Measurements from ENCODE around the gene LONRF2.
"Not testable (repeated sequence)": the region's sequence is repeated elsewhere in the genome, so short reads cannot be mapped to it uniquely, and the experiment has no call there.

Gene LONRF2

GRCh38 chr2:100250645-100251044 lies 71.7 kb downstream of the LONRF2 start:
- no peak for DNase-seq

- DNase-seq = peak in 1 of 2 experiments; percentile 5
These were observed 73.3 kb downstream of the LONRF2 start for GRCh38 chr2:100248971-100249370.

- DNase-seq = not testable (repeated sequence)
These were observed 73.7 kb downstream of the LONRF2 start for GRCh38 chr2:100248556-100248955.

GRCh38 chr2:100248044-100248330 lies 74.3 kb downstream of the LONRF2 start:
- no peak for DNase-seq

GRCh38 chr2:100247256-100248043 lies 74.9 kb downstream of the LONRF2 start:
- DNase-seq = no peak

GRCh38 chr2:100246163-100247145 lies 75.8 kb downstream of the LONRF2 start:
- DNase-seq = peak in 1 of 2 experiments; percentile 39

GRCh38 chr2:100245681-100246080 lies 76.6 kb downstream of the LONRF2 start:
- no peak for DNase-seq

- no peak for DNase-seq
These were observed 77.3 kb downstream of the LONRF2 start for GRCh38 chr2:100244881-100245605.

- DNase-seq = no peak
These were observed 78.7 kb downstream of the LONRF2 start for GRCh38 chr2:100243631-100244030.

- DNase-seq = peak; percentile 9 to 57
These were observed 79.2 kb downstream of the LONRF2 start for GRCh38 chr2:100242891-100243619.

GRCh38 chr2:100242476-100242875 lies 79.8 kb downstream of the LONRF2 start:
- no peak for DNase-seq

- DNase-seq = no peak
These were observed 81.1 kb downstream of the LONRF2 start for GRCh38 chr2:100241236-100241635.

- DNase-seq = no peak
These were observed 81.9 kb downstream of the LONRF2 start for GRCh38 chr2:100240386-100240785.

- DNase-seq = no peak
These were observed 82.7 kb downstream of the LONRF2 start for GRCh38 chr2:100239486-100240210.

GRCh38 chr2:100238471-100238870 lies 83.8 kb downstream of the LONRF2 start:
- peak in 1 of 2 experiments; percentile 31 for DNase-seq

GRCh38 chr2:100237770-100238169 lies 84.5 kb downstream of the LONRF2 start:
- no peak for DNase-seq

GRCh38 chr2:100237163-100237562 lies 85.1 kb downstream of the LONRF2 start:
- DNase-seq = no peak

- no peak for DNase-seq
These were observed 86.1 kb downstream of the LONRF2 start for GRCh38 chr2:100236166-100236565.

- DNase-seq = no peak
These were observed 86.7 kb downstream of the LONRF2 start for GRCh38 chr2:100235581-100235980.

- DNase-seq = no peak
These were observed 87.2 kb downstream of the LONRF2 start for GRCh38 chr2:100235098-100235497.

- DNase-seq = no peak
These were observed 88.2 kb downstream of the LONRF2 start for GRCh38 chr2:100234141-100234540.

GRCh38 chr2:100233061-100233460 lies 89.2 kb downstream of the LONRF2 start:
- no peak for DNase-seq

Measured in NCI-H524 (cell line).